Left ventricle myocardium superior (tissue), 1 donor: Measurements from ENCODE around the gene PCBP3. TPM values are rescaled to one million over a fixed set of nuclear protein-coding genes. Genes with fewer than 3 reads are reported as not detected.
"Not testable (repeated sequence)": the region's sequence is repeated elsewhere in the genome, so short reads cannot be mapped to it uniquely, and the experiment has no call there.

ENCODE experiments used
- ATAC-seq: fragments of 200-7000 bp; cut with Tn5 transposase; one replicate; pipeline ENCODE4 v1.9.1; 2020; ENCODE audit warnings: mild to moderate bottlenecking, moderate library complexity
- DNase-seq: peaks from one replicate; pipeline ENCODE4 v3.0.0-alpha.2; 2020
- intact Hi-C: fragments of 100-400 bp; cut with micrococcal nuclease; formaldehyde crosslinking; loops from one replicate; pipeline ENCODE4 v1.11.0; 2022
- total RNA-seq: library from RNA; stranded (reverse); fragmentation: NEBNext Ultra II Directional; extraction: Animal tissue kit (Norgen Biotek cat#: 25700); gene quantifications from one replicate; pipeline ENCODE4 v1.2.1, GENCODE V29; 2021
- donor health status: DM: no; HTN: yes; CAD: no; lungs with severe emphysema.

PCBP3 gene
- total RNA-seq, 1 donor from 2014 or later = 2.7 TPM

DNA sequence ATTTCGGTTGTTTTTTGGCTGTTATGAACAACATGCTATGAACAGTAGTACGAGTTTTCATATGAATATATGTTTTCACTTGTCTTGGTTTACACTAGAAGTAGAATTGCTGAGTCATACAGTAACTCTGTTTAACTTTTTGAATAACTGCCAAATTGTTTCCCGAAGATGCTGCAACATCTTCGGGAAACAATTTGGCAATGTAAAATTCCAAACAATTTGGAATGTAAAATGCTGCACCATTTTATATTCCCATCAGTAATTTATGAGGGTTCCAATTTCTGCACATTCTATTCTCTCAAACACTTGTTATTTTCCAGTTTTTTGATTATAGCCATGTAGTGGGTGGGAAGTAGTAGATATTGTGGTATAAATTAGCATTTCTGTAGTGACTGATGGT, 11.6 kb downstream of the PCBP3 start:
- intact Hi-C loops = no loop called here
- ATAC-seq (no peak), DNase-seq (no peak)

DNA sequence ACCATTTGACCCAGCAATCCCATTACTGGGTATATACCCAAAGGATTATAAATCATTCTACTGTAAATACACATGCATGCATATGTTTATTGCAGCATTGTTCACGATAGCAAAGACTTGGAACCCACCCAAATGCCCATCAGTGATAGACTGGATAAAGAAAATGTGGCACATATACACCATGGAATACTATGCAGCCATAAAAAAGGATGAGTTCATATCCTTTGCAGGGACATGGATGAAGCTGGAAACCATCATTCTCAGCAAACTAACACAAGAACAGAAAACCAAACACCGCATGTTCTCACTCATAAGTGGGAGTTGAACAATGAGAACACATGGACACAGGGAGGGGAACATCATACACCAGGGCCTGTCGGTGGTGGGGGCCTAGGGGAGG, 12.6 kb downstream of the PCBP3 start:
- DNase-seq, ATAC-seq, intact Hi-C loops: not testable (repeated sequence)

DNA sequence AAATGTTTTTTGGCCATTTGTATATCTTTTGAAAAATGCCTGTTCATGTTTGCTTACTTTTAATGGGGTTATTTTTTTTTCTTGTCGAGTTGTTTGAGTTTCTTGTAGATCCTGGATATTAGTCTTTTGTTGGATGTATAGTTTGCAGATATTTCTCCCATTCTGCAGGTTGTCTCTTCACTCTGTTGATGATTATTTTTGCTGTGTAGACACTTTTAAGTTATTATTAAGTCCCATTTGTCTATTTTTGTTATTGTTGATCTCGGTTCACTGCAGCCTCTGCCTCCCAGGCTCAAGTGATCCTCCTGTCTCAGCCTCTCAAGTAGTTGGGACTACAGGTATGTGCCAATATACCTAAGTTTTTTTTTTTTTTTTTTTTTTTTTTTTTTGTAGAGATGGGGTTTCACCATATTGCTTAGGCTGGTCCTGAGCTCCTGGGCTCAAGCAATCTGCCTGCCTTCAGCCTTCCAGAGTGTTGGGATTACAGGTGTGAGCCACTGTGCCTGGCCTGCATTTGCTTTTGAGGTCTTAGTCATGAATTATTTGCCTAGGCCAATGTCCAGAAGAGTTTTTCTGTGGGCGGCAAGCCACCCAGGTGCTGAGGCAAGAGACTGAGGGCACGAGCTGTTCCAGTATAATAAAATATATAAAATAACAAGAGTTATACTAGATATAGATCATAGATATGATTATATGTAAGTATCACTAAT, 18.5 kb downstream of the PCBP3 start:
- DNase-seq, intact Hi-C loops, ATAC-seq: not testable (repeated sequence)

DNA sequence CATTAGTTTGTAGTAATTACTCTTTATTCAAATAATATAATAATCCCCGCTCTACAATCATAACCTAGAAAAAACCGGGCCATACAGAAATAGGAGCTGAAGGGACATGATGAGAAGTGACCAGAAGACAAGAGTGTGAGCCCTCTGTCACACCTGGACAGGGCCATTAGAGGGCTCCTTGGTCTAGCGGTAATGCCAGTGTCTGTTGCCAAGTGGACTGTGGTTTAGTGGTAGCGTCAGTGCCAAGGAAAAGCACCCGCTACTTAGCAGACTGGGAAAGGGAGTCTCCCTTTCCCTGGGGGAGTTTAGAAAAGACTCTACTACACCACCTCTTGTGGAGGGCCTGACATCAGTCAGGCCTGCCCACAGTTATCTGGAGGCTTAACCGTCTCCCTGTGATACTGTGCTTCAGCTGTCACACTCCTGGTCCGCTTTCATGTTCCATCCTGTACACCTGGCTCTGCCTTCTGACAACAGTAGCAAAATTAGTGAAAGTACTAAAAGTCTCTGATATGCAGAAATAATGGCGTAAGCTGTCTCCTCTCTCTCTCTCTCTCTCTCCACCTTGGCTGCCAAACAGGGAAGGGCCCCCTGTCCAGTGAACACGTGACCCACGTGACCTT, 19.2 kb downstream of the PCBP3 start:
- intact Hi-C loops, DNase-seq, ATAC-seq: not testable (repeated sequence)

DNA sequence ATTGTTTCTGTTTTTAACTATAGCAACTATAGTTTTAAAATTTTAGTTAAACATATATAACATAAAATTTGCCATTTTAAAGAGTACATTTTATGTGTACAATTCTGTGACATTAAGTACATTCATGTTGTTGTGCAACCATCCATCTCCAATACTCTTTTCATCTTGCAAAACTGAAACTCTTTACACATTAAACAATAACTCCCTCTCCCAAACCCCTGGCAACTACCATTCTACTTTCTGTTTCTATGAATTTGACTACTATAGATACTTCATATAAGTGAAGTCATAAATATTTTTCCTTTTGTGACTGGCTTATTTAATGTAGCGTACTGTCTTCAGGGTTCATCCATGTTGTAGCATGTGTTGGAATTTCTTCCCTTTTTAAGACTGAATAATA, 25.9 kb downstream of the PCBP3 start:
- intact Hi-C loops = no loop called here
- DNase-seq = no peak
- ATAC-seq = no peak

DNA sequence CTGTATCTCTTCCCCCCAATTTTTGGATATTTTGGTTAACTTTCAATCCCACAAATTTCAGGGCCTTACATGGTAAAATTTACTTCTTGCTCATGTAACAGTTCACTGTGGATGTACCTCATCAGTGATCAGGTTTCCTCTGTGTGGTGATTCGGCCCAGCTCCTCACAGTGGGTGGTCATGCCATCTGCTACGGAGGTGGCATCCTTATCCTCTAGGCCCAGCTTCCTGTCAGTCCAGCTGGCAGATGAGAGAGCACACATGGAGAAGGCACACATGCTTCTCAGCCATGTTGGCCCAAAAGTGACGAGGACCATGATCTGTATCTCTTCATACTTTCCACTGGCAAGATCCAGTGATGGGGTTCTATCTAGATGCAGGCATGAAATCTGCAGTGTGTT, 27.2 kb downstream of the PCBP3 start:
- DNase-seq (no peak), ATAC-seq (no peak)
- intact Hi-C loops = no loop called here

DNA sequence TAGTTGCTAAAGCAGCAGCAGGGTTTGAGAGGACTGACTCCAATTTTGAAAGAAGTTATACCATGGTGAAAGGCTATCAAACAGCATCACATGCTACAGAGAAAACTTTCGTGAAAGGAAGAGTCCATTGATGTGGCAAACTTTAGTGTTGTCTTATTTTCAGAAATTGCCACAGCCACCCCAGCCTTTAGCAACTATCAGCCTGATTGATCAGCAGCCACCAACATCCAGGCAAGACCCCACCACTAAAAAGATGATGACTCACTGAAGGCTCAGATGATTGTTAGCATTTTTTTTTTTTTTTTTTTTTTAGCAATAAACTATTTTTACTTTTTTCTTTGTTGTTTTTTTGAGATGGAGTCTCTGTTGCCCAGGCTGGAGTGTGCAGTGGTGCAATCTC, 35.3 kb downstream of the PCBP3 start:
- DNase-seq, intact Hi-C loops, ATAC-seq: not testable (repeated sequence)

DNA sequence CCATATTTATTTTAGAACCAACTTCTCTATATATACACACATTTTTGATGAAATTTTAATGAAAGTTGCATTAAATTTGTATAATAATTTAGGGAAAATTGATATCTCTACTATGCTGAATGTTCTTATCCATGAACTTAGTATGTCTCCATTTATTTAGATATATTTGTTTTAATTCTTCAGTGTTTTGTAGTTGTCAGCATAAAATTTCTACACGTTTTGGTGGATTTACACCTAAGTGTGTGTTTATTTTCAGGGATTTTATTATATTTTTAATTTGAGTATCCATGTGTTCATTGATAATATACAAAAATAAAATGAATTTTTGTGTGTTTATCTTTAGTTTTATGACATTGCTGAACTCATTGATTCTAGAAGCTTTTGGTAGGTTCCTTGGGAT, 36.7 kb downstream of the PCBP3 start:
- no peak for DNase-seq
- intact Hi-C loops = no loop called here
- ATAC-seq = no peak

DNA sequence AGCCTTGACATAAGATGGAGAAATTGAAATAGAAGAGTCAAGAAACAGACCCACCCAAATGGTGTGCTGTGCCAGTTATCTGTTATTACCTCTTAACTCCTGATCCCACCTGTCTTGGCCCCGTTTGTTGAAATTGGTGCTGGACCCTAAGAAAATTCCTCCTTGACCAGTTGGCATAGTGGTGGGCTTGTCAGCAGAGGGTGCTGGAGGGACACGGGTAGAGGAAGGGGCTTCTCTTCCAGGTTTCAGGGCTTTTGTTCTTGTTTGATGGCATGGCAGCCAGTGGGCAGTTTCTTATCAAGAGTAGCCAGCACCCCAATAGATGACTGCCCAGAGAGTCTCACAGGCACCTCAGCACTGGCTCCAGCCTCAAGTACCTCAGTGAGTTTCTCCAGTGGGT, 51.6 kb downstream of the PCBP3 start:
- intact Hi-C loops = no loop called here
- DNase-seq (no peak), ATAC-seq (no peak)

DNA sequence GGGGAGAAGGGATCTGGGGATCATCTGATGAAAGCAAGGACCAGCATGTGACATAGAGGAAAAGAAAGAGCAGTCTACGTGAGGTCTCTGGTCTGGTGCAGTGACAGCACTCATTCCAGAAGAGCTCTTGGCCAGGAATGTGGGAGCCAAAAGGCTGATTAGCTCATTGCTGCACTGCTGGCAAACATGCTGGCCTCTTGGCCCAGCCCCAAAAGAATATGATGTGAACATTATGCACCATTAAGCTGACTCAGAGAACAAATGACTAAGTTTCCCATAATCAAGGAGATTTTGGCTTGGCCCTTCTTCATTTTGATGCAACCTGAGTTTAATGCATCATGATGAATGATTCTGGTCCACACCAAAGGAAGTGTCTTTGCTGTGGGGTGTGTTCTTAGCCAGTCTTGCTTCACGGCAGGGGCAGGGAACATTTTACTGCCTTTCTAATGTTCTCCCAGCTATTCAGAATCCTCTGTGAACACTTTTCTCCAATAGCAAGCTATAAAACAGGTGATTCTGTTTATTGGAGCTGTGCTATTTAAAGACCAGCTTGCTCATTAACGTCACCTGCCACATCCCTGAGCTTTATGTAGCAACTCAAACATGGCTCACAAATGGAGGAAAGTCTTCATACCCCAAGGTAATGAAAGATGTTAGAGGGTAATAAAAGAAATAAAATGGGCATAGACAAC, 55.1 kb downstream of the PCBP3 start:
- DNase-seq (peak; percentile 65), ATAC-seq (peak; percentile 90)
- intact Hi-C loops = no loop called here

DNA sequence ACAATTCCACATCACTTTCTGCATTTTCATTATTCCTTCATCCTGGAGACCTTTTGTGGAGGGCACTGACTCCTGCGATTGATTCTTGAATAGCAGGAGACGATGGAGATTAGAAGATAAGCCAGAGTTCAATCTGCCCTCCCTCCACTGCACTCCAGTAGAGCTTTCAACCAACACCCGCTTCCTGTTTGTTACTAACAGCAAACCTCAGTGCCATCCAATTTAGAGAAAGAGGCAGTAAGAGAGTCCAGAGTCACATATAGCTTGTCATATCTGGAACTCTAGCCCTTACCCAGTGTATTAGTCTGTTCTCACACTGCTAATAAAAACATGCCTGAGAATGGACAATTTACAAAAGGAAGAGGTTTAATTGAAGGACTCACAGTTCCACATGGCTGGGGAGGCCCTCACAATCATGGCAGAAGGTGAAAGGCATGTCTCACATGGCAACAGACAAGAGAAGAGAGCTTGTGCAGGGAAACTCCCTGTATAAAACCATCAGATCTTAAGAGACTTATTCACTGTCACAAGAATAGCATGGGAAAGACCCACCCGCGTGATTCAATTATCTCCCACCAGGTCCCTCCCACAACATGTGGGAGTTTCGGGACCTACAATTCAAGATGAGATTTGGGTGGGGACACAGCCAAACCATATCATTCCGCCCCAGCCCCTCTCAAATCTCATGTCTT, 55.9 kb downstream of the PCBP3 start:
- DNase-seq (no peak), ATAC-seq (no peak)
- intact Hi-C loops = no loop called here

DNA sequence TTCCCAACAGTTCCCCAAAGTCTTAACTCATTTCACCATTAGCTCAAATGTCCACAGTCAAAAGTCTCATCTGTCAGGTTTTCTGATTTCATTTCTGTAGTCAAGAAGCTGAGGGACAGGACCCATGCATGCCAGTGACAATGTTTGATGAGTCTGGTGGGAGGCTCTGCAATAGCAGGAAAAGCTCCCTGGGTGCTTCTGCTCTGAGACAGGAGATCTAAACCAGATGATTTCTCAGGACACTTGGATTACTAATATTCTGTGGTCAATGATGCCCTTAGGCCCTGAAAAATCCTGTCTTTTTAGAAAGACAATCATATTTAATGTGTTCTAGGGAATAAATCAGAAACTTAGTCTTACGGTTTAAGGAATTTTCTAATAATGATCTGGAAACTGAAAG, 56.4 kb downstream of the PCBP3 start:
- intact Hi-C loops = no loop called here

DNA sequence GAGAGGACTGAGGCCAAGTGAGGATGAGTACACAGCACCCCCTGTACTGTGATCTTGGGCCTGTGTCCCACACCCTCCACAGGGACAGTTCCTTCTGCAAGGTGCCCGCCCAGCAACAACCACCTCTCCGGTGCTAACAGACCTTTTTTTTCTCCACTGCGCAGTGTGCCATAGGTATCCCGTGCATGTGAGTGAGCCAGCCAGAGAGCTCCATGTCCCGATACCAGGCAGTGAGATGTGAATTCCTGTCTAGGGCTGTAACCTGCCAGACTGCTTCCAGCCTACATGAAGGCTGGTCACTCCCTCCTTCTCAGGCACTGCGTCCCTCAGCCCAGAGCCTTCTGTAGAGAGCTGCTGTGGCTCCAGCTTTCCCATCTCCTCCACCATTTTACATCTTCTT, 56.9 kb downstream of the PCBP3 start:
- no peak for ATAC-seq
- no peak for DNase-seq
- intact Hi-C loops = no loop called here

More for the DNA sequence above, 56.4 kb downstream of the PCBP3 start:
- no peak for ATAC-seq
- no peak for DNase-seq

DNA sequence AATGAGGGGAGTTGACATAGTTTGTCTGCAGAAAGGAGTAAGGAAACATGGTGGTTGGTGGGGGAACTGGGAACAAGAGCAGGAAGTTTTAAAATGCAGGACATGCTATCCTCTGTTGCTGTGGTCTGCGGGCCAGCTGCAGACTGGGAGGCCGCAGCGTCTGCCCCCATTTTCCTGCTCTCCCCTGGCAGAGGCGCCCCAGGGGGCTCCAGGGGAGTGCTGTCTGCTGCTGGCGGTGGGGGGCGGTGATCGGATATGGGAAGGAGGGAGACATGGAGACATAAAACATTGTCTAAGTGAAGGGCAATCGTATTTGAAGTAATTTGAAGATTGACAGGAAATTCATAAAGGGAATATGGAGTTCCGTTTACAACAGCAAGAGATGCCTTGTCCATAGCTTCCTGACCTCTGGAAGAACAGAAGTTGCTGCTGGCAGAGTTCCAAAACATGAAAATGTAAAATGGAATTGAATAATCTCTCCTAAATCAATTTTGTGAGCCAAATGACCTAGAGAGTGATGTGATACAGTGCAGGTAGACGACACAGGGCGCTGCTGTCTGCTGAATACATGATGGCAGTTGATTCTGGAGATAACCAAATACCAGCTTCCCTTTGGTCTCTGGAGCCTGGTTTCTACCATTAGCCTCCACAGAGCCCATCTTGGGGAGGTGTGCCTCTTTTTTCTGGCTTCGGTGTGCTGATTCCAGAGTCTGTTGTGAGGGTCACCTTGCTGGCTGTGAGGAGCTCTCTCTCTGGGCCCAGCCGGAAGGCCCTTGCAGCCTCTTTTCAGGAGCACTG, 61.0 kb downstream of the PCBP3 start:
- intact Hi-C loops = no loop called here
- no peak for DNase-seq
- ATAC-seq = no peak

DNA sequence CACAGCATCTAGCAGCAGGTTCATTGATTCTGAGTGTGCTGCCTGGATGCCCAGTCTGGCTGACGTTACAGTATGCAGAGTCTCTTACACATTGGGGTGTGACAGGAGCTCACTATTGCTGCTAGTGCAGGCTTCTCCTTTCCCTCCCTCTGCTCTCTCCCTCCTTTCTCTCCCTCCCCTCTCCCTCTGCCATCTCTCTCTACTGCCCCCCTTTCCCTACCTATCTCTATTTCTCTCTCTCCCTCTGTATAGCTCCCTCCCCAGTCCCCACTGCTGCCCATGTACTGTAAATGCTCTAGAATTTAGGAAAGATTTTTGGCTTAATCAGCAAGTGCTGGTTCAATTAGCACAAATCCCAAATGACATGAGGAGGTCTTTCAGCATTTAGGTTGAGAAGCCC, 62.8 kb downstream of the PCBP3 start:
- DNase-seq (no peak), ATAC-seq (no peak)
- intact Hi-C loops = no loop called here

DNA sequence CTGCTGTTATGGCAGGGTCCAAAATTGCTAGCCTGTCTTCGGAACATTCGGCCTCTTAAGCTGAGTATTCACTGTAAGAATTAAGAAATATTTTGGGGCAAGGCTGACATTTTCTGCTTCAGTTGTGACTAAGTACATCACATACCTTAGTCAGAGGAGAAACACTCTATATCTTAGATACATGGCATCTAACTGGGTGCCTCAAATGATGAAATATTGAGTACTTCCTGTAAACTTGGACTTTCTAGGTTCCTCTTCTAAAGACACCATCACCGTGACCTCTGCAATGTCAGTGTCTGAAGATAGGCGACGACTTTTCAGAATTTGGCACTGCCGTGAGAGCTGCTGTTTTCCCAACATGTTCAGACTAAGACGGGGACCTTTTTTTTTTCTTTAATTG, 65.6 kb downstream of the PCBP3 start:
- intact Hi-C loops = no loop called here

DNA sequence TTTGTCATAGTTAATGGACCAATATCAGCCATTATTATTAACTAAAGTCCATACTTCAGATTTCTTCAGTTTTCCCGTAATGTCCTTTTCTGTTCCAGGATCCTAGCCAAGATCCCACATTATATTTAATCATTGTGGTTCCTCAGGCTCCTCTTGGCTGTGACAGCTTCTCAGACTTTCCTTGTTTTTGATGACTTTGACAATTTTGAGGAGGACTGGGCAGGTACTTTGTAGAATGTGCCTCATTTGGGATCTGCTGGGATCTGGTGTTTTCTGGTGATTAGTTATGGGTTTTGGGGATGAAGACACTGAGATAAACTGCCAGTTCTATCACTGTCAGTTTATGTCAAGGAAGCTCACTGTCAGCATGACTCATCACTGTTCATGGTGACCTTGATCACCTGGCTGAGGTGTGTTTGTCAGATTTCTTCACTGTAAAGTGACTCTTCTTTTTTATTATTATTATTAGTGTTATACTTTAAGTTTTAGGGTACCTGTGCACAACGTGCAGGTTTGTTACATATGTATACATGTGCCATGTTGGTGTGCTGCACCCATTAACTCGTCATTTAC, 66.3 kb downstream of the PCBP3 start:
- ATAC-seq (no peak), DNase-seq (no peak)
- intact Hi-C loops = no loop called here

More for the DNA sequence above, 65.6 kb downstream of the PCBP3 start:
- ATAC-seq = no peak
- no peak for DNase-seq

DNA sequence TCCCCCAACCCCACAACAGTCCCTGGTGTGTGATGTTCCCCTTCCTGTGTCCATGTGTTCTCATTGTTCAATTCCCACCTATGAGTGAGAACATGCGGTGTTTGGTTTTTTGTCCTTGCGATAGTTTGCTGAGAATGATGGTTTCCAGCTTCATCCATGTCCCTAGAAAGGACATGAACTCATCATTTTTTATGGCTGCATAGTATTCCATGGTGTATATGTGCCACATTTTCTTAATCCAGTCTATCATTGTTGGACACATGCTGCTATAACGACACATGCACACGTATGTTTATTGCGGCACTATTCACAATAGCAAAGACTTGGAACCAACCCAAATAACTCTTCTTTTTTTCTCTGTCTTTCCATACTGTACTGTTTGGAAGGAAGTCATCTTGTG, 66.8 kb downstream of the PCBP3 start:
- DNase-seq, intact Hi-C loops, ATAC-seq: not testable (repeated sequence)

DNA sequence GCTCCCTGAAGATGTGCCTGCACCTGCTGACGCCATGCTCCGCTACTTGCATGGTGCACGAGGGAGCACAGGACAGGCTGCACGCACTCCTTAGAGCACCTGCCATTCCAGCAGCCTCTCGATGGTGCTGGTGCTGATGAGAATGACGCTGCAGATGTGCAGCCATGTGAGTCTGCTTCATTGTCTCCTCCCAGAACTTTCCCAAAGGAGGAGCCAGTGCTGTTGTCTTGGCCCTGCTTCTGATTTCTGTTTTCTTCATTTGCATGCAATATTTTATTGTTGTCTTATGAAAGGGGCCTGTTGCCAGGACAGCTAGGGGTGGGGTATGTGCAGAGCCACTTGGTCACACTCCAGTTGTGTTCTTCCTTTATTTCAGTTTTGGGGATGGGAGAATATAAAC, 70.1 kb downstream of the PCBP3 start:
- no peak for ATAC-seq
- intact Hi-C loops = no loop called here
- DNase-seq = no peak
